HPDE6-E6E7 (cell line): ENCODE measurements around the gene WDR77.

Experiments used
- DNase-seq: peaks from one replicate; pipeline ENCODE4 v3.0.0; 2011; ENCODE audit warnings: missing footprints; ENCODE audit errors: extremely low spot score

WDR77 gene

GRCh38 chr1:111469539-111469938, 20.5 kb upstream of the WDR77 start:
- DNase-seq: no peak

GRCh38 chr1:111468717-111469100, 19.7 kb upstream of the WDR77 start:
- no peak for DNase-seq

- DNase-seq: no peak
Observed at GRCh38 chr1:111467865-111468716, 19.0 kb upstream of the WDR77 start.

GRCh38 chr1:111466480-111466879, 17.4 kb upstream of the WDR77 start:
- no peak for DNase-seq

GRCh38 chr1:111465754-111466153, 16.7 kb upstream of the WDR77 start:
- no peak for DNase-seq

GRCh38 chr1:111463029-111463683, 14.1 kb upstream of the WDR77 start:
- DNase-seq: no peak

GRCh38 chr1:111462370-111463028, 13.4 kb upstream of the WDR77 start:
- no peak for DNase-seq

- DNase-seq: no peak
Observed at GRCh38 chr1:111461765-111462164, 12.7 kb upstream of the WDR77 start.

GRCh38 chr1:111455642-111456031, 6.6 kb upstream of the WDR77 start:
- DNase-seq: no peak

- no peak for DNase-seq
Observed at GRCh38 chr1:111454859-111455641, 6.0 kb upstream of the WDR77 start.

- DNase-seq: no peak
Observed at GRCh38 chr1:111453706-111454105, 4.7 kb upstream of the WDR77 start.

GRCh38 chr1:111452581-111452980, 3.5 kb upstream of the WDR77 start:
- DNase-seq: no peak

GRCh38 chr1:111450185-111450584, 1.1 kb upstream of the WDR77 start:
- no peak for DNase-seq

GRCh38 chr1:111449703-111450017, 604 bp upstream of the WDR77 start:
- DNase-seq: no peak

- peak; percentile 46 for DNase-seq
Observed at GRCh38 chr1:111448482-111448917, 556 bp downstream of the WDR77 start.

- DNase-seq: no peak
Observed at GRCh38 chr1:111446967-111447892, 1.8 kb downstream of the WDR77 start.

- no peak for DNase-seq
Observed at GRCh38 chr1:111446546-111446945, 2.5 kb downstream of the WDR77 start.

GRCh38 chr1:111444031-111444430, 5.0 kb downstream of the WDR77 start:
- DNase-seq: no peak

- DNase-seq: no peak
Observed at GRCh38 chr1:111442457-111442856, 6.6 kb downstream of the WDR77 start.

- no peak for DNase-seq
Observed at GRCh38 chr1:111441573-111442192, 7.4 kb downstream of the WDR77 start.
